Measurements from ENCODE around the gene PRSS2. TPM values are rescaled to one million over a fixed set of nuclear protein-coding genes. Genes with fewer than 3 reads are reported as not detected.

Gene PRSS2
- total and polyA plus RNA-seq, 9 of the 15 experiments (the other 6 are each of a cell fraction or from before 2014, with no cell fraction given): 1.3 to 23.9 (median 3.8) TPM

GRCh38 chr7:142787783-142788182 is 17.0 kb downstream of the PRSS2 start (continued):
- TF ChIP-seq ZFX (CRISPR knock-in tag; IDR thresholded peaks at IDR 0.05) (peak; percentile 36; the same call in 1 of the 2 replicates), E2F1 (CRISPR knock-in tag; IDR thresholded peaks at IDR 0.05) (no peak), PPARD (CRISPR knock-in tag; IDR thresholded peaks at IDR 0.05) (no peak), MYNN (IDR thresholded peaks at IDR 0.05) (no peak), MYNN (CRISPR knock-in tag; IDR thresholded peaks at IDR 0.05) (no peak), MNT (conservative IDR thresholded peaks at IDR 0.05) (no peak), CHD4 (IDR thresholded peaks at IDR 0.05; ENCODE audit: insufficient read depth, insufficient replicate concordance, low read depth, low read length, poor library complexity, severe bottlenecking) (no peak), ZNF124 (CRISPR knock-in tag; IDR thresholded peaks at IDR 0.05) (no peak), CBX5 (IDR thresholded peaks at IDR 0.05; ENCODE audit: borderline replicate concordance, low read depth) (no peak), IRF9 (tag; IDR thresholded peaks at IDR 0.05) (no peak), HMGXB4 (CRISPR knock-in tag; IDR thresholded peaks at IDR 0.05) (no peak), SAFB2 (IDR thresholded peaks at IDR 0.05; ENCODE audit: borderline replicate concordance, low read depth, low read length, severe bottlenecking) (no peak), RREB1 (CRISPR knock-in tag; IDR thresholded peaks at IDR 0.05) (no peak), THAP7 (CRISPR knock-in tag; IDR thresholded peaks at IDR 0.05) (no peak), LCOR (CRISPR knock-in tag; IDR thresholded peaks at IDR 0.05) (0 out of 2 replicates have a peak, but pooled peaks have one; percentile 20), ZC3H8 (IDR thresholded peaks at IDR 0.05) (no peak), CHCHD3 (CRISPR knock-in tag; IDR thresholded peaks at IDR 0.05) (no peak)

Measured in K562 (cell line).